GM12801 (cell line): Measurements from ENCODE around the gene KRT33B.

Source experiments
- TF ChIP-seq, protein P1 (sequence below): IDR thresholded peaks from one replicate; pipeline ENCODE4 v1.5.1; 2011; ENCODE audit warnings: control low read depth; ENCODE audit not compliant: insufficient read length; ENCODE audit errors: extremely low read depth

The KRT33B gene

DNA sequence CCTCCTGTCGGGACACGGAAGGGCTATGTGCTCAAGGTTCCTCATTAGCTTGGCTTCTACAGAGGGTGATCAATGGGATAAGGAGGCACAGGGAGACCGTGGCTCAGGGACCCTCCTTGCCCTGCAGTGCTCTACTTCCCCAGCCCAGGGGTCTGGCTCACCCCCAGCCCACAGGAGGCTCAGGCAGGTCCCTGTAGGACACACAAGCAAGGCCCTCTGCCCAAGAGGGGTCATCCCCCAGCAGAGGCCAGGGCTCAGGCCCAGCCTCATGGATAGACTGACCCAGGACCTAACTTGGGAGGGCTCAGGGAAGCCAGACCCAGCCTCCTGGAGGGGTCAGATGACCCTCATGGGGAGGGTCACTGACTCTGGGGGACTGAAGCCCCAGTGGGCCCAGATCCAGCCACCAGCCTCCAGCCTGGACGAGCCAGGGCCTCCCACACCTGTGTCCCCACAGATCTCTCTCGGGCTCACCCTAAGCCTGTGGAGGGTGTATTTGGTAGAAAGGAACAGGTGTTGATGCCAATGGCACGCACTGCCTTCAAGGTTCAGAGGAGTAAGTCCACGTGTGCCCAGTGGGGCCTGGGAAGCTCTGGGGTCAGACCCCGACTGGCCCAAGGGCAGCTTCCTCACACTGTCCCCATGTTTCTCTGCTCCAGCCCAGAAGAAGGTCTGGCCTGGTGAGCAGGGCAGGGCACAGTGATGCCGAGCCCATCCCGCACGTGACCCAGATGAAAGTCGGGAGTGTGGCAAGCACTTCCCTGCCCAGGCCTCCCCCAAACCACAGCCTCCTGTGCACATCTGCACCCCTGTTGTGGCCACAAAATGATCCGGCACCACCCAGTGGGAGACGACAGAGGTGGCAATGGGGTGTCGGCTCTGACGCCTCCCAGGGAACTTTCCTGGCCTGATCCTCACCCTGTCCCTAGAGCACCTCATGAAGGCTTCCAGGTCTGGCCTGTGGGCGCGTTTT, 43.2 kb downstream of the KRT33B start:
- TF ChIP-seq, protein P1, sequence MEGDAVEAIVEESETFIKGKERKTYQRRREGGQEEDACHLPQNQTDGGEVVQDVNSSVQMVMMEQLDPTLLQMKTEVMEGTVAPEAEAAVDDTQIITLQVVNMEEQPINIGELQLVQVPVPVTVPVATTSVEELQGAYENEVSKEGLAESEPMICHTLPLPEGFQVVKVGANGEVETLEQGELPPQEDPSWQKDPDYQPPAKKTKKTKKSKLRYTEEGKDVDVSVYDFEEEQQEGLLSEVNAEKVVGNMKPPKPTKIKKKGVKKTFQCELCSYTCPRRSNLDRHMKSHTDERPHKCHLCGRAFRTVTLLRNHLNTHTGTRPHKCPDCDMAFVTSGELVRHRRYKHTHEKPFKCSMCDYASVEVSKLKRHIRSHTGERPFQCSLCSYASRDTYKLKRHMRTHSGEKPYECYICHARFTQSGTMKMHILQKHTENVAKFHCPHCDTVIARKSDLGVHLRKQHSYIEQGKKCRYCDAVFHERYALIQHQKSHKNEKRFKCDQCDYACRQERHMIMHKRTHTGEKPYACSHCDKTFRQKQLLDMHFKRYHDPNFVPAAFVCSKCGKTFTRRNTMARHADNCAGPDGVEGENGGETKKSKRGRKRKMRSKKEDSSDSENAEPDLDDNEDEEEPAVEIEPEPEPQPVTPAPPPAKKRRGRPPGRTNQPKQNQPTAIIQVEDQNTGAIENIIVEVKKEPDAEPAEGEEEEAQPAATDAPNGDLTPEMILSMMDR, result no peak

DNA sequence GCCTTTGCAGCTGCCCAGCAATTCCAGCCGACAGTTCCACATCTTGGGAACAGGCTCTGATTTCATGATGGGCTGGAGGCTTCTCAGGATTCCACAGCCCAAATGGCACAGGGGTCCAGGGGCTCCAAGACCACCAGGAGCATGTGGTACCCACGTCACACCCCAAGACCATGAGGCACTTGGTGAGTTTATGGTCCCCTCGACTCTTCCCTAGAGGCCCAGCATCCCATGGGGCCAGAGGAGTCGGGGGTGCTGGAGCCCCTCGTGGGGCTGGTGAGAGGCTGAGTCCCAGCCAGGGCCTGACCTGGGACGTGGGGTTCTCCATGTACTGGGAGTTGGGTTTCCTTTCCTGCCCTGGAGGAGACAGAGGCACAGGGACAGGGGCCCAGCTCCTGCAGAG, 44.0 kb downstream of the KRT33B start:
- TF ChIP-seq, protein P1, result no peak

DNA sequence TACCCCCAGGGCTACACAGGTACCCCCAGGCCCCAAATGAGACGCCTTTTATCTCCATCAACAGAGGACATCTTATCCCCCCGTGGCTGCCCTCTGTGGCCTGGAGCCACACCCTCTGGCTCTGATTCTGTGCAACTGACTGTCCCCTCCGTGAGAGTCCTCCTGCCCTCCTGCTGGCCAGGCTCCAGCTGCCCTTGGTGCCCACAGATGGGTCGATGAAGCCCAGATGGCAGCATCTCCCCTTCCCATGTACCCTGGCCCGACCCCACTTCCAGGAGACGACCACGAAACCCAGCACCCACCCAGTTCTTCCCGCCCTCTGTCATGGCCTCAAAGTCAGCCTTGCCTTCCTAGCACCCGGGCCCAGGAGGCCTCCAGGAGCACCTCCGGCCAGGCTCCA, 44.5 kb downstream of the KRT33B start:
- TF ChIP-seq, protein P1, result no peak

DNA sequence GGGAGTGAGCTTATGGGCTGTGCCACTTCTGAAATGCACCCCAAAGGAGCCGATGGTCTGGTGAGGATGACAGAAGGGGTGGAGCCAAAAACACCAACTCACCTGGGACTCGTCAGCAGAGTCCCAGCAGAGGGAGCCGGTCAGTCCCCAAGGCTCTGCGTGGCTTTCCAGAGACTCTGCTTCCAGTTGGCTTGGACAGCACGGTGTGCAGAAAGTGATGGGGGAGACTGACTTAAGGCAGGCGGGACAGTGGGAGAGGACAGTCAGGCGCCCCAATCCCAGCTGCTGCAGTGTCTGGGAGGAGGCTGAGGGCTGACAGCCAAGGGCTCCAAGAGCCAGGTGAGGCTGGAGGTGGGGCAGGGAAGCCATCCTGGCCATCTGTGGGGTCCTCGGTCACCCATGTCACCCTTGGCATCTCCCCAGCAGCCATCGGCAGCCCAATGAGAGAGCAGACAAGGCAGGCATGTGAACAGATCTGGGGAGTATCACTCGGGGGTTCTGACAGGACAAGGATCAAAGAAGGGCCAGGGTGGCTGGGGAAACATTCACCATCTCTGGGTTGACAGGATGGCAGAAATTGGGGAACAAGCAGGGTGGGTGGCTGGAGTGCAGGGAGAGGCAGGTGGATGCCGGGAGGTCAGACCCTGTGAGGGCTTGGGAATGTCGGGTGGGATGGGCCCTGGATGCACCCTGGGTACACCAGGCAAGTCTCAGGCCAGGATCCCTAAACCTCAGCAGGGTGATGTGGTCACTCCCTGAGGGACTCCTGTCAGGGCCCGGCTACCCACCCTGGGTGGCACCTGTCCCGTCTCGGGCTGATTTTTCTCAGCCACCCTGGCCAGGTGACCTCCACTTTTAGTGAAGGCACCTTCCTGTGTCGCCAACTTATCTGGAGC, 45.2 kb downstream of the KRT33B start:
- TF ChIP-seq, protein P1, result no peak

DNA sequence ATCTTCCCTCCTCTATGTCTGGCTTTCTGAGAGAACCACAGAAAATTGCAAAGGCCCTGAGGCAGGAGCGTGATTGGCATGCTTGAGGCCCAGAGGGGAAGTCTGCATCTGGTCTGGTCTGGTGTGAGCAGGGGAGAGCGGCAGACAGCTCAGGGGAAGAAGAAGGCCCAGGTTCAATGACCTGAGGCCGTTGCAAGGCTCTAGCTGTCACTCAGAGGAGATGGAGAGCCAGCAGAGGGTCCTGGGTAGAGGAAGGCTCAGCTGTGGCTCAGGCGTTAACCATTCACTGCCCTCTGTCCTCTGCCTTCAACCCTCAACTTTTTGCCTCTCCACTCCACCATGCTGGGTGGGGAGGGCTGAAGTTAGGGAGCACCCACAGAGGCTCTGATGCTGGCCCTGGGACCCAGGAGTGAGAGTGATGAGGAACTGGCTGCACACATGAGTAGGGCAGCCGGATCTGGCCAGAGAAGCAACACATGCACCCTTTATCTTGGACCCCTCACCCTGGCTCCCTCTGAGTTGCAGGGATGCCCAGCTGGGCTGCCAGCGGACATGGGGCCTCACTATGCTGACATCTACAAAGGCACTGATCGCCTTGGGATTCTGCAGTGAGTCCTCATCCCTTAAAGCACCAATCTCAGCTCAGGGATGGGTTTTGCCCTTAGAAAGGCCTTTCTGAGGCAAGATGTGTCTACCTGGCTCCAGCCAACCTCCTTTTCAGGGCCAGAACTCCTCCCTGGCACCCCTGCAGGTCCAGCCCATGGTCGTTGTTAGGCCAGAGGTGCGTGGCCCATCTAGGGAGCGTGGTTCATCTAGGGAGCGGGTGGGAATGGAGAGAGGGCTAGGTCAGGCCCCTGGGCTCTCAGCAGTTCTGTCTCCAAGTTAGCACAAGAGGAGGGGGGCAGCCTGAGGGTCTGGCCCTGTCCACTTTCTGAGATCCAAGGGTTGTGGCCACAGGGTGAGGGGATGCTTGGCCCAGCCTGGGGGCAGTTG, 46.4 kb downstream of the KRT33B start:
- TF ChIP-seq, protein P1, result no peak

DNA sequence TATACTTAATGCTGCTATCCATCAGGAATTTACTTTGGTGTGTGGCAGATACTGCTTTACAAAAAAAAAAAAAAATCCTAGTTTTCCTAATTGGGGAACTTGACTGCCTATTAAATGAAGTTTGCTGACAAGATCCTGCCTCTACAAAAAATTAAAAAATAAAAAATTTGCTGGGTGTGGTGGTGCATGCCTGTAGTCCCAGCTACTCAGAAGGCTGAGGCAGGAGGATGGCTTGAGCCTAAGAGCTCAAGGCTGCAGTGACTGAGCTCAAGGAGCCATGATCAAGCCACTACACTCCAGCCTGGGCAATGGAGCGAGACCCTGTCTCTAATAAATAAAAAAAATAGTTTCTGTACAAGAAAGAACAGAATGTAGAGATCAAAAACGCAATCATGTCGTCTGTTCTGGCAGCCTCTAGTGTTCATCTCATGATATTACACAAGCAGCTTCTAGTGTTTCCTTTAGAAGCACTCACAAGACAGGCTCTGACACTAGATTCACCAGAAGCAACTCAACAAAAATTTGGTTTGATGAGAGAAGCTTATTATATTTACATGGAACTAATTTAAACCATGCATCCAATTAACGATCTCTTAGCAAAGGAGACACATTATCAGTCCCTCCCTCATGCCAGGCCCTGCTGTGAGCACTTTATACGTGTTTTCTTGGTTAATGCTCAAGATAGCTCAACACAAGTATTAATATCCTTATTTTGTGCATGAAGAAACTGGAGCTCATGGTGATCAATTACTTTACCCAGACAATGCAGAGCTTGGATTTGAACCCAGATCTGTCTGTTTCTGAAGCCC, 47.3 kb downstream of the KRT33B start:
- TF ChIP-seq, protein P1, result no peak
